GM18520 (cell line): ENCODE data around the gene TSHZ2.

ENCODE experiments used
- ATAC-seq: cut with Tn5 transposase; IDR thresholded peaks from one replicate; pipeline ENCODE4 v1.9.1; 2021; ENCODE audit not compliant: unreplicated experiment

Gene TSHZ2

DNA sequence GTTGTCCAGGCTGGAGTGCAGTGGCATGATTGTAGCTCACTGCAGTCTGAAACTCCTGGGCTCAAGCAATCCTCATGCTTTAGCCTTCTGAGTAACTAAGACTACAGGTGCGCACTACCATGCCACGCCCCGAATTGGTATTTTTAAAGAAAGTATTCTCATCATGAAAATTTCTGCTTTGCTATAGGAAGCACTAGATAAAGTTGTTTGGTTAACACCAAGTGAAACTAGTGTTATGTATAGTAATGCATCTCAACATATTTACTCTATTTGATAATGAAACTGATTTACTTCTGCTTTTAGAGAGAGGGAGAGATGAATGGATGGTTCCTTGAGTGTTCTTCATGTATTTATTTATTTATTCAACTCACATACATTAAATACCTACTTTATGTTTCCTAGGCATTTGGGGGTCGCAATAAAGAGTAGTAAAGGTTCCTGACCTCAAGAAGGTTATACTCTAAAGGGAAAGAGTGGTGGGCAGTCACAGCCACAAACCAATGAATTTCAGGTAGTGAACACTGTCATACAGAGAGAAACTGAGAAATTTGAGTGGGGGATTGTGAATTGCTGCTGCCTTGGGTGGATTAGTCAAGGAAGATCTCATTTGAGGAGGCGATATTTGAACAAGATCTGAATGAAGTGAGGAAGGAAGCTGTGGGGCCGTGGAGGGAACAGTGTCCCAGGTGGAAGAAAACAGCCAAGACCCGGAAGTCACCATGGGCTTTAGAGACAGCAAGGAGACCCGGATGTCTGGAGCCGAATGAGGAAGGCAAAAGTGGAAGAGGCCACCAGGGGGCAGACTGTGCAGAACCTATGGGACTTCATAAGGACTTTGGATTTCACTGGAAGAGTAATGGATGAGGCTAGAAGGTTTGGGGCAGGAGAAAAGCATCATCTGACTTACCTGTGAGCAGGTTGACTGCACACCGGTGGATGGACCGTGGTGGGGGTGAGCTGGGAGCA lies 185.6 kb downstream of the TSHZ2 start:
- ATAC-seq = peak; percentile 68

GRCh38 chr20:53159160-53159559 lies 187.0 kb downstream of the TSHZ2 start:
- no peak for ATAC-seq

DNA sequence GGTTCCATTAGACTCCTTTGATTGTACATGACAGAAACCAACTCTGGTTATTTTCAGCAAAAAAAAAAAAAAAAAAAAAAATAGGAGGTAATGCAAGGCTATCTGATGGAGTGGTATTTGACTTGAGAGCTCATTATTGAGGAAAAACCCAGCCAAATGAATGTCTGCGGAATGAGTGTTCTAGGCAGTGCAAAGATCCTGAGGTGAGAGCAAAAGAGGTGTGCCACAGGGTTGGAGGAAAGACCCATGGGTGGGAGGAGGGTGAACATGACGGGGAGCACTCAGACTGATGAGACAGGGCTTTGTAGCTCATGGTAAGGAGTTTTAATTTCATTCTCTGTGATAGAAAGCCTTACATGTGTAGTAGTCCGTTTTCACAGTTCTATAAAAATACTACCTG lies 188.9 kb downstream of the TSHZ2 start:
- ATAC-seq = no peak

GRCh38 chr20:53161473-53161872 lies 189.3 kb downstream of the TSHZ2 start:
- no peak for ATAC-seq

- ATAC-seq = no peak
Measured at GRCh38 chr20:53162251-53162835, 190.2 kb downstream of the TSHZ2 start.

GRCh38 chr20:53163486-53163885 lies 191.3 kb downstream of the TSHZ2 start:
- no peak for ATAC-seq

DNA sequence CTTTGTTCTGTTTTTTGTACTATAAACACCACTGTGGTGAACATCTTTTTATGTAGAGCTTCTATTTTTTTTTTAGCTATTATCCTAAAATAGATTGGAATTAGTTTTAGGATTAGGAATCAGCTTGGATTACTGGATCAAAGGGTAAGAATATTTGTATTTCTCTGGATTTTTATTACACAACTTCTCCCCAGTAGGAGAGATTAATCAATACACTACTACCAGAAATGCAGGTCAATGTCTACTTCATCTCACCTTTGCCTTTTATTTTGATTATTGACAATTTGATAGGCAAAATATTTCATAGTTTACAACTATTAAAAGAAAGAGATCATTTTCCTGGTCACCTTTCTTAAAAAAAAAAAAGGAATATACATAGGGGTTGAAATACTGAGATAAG lies 191.9 kb downstream of the TSHZ2 start:
- ATAC-seq = no peak

GRCh38 chr20:53165452-53165851 lies 193.3 kb downstream of the TSHZ2 start:
- no peak for ATAC-seq

DNA sequence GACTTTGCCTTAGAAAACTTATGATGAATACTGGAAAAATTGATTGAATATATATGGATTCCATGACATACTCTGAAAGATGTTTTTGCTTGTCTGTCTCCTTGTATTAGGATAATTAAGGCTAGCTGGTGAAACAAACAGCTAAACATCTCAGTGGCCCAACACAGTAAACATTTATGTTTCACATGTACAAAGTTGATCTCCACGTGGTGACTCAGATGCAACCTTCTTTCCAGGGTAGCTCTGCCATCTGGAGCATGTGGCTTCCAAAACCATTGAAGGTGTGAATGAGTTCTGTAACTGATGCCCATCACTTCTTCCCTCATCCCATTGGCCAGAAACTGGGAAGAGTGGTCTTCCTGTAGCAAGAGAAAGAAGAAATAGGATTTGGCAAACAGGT lies 196.3 kb downstream of the TSHZ2 start:
- no peak for ATAC-seq

DNA sequence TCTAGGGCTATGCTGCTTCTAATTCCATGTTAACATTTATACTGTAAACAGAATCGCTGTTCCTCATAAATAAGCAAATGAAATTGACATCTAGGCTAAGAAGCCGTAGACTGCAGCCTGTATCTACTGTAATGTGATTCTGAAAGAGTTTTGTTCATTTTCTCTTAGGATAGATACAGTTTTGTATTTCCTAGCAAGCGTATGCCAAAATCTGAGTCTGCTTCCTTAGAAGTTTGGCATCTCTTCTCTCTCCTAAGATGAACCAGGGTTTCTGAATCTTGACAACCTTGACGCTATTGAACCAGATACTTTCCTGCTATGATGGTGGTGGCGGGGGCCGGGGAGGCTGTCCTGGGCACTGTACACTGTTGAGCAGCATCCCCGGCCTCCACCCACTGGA lies 198.0 kb downstream of the TSHZ2 start:
- no peak for ATAC-seq

GRCh38 chr20:53171065-53171464 lies 198.9 kb downstream of the TSHZ2 start:
- ATAC-seq = no peak

GRCh38 chr20:53174454-53174853 lies 202.3 kb downstream of the TSHZ2 start:
- no peak for ATAC-seq

DNA sequence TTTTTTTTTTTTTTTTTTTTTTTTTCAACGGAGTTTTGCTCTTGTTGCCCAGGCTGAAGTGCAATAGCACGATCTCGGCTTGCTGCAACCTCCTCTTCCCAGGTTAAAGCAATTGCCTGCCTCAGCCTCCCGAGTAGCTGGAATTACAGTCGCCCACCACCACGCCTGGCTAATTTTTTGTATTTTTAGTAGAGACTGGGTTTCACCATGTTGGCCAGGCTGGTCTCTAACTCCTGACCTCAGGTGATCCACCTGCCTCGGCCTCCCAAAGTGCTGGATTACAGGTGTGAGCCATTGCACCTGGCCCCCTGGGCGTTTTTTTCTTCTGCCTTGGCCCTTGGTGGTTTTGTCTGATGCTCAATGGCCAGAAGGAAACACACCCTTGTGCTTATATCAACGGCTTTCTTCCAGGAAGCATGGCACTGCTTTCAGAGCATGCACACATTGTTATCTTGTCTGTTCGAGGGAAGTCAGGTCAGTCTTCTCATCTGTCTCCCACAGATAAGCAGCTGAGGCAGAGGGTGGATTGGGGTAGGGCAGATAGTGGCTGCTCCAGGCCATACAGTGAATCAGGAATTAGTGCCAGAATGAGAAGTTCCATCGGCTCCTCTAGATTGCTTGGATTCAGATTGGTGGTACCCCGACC lies 203.1 kb downstream of the TSHZ2 start:
- no peak for ATAC-seq

DNA sequence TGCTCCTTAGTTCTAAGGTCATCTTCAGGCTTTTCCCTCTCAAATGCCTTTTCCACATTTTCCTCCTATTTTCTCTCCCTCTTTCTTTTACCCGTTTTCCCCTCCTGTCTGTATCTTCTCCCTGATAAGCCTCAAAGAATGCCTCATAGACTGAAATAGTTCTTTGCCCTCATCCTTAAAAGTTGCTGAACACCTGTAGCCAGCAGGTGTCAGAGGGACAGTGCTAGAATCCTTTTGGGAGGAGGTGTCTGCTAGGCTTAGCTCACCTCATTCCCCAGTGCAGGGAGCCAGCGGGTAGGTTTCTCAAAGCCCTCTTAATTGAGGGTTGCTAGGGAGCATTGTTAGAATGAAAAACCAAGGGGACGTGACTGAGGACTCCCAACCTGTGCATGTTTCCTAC lies 204.0 kb downstream of the TSHZ2 start:
- ATAC-seq = no peak

- no peak for ATAC-seq
Measured at GRCh38 chr20:53177687-53178086, 205.5 kb downstream of the TSHZ2 start.

- ATAC-seq = no peak
Measured at GRCh38 chr20:53179749-53180148, 207.6 kb downstream of the TSHZ2 start.

DNA sequence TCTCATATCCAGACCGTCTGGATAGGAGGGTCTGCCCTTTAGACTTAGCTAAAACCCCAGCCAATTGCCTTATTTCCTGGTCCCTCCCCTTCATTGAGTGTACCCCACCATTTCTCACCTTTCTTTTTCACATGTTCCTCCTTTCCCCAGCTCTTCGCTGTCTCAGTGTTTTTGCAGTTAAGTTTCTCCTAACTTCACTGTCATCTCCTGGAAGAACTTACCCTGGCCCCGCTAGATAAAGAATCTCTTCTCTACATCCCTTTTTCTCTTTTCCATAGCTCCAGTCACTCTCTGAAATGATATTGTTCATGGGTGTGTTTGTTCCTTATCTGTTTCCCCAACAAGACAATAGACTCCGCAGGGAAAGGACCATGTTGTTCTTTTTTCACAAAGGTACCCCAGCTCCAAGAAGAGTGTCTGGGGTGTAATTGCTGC lies 208.8 kb downstream of the TSHZ2 start:
- ATAC-seq = no peak

- ATAC-seq = no peak
Measured at GRCh38 chr20:53181866-53182376, 209.8 kb downstream of the TSHZ2 start.

GRCh38 chr20:53183181-53183580 lies 211.0 kb downstream of the TSHZ2 start:
- no peak for ATAC-seq

GRCh38 chr20:53186635-53187034 lies 214.5 kb downstream of the TSHZ2 start:
- ATAC-seq = no peak

GRCh38 chr20:53187392-53188068 lies 215.4 kb downstream of the TSHZ2 start:
- no peak for ATAC-seq
